ENCODE data around the gene UBE2E2.

UBE2E2 gene

DNA sequence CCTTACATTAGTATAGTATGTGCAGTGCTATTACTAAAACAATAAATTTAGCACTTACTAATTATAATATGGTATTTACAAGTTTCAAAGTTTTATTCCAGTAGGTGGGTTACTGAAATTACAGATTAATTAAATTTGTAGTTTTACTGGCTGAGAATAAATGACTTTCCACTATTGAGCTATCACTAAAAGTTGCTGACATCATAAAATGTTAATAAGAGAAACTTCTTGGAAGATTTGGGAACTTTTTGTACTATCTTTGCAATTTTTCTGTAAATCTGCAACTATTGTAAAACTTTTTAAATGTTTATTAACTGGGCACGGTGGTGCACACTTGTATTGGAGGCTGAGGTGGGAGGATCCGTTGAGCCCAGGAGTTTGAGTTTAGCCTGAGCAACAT, 247.7 kb downstream of the UBE2E2 start:
- DNase-seq (ENCODE audit: low read depth): no peak
- TF ChIP-seq, protein P1, sequence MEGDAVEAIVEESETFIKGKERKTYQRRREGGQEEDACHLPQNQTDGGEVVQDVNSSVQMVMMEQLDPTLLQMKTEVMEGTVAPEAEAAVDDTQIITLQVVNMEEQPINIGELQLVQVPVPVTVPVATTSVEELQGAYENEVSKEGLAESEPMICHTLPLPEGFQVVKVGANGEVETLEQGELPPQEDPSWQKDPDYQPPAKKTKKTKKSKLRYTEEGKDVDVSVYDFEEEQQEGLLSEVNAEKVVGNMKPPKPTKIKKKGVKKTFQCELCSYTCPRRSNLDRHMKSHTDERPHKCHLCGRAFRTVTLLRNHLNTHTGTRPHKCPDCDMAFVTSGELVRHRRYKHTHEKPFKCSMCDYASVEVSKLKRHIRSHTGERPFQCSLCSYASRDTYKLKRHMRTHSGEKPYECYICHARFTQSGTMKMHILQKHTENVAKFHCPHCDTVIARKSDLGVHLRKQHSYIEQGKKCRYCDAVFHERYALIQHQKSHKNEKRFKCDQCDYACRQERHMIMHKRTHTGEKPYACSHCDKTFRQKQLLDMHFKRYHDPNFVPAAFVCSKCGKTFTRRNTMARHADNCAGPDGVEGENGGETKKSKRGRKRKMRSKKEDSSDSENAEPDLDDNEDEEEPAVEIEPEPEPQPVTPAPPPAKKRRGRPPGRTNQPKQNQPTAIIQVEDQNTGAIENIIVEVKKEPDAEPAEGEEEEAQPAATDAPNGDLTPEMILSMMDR (conservative IDR thresholded peaks at IDR 0.05; ENCODE audit: low read depth, low read length): no peak
- no peak overlapping the region for H3K4me3 ChIP-seq (ENCODE audit: low read length)

DNA sequence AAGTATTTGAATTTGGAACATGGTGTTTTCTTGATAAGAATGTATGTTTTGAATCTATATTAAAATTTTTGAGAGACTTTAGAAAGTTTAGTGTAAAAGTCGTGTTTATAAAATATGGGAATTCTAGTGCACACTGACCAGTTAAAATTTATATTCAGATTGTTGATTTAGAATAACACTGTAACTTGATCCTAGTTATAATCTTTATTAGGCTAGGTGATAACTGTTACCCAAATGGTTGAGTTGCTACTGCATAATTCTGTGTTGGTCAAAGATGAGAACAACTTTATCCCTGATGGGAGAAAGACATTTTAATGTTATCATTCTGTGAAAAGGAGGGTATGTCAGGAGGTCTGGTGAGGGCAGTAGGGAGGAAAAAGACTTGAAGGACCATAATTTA, 249.3 kb downstream of the UBE2E2 start:
- no peak for DNase-seq (ENCODE audit: low read depth)
- TF ChIP-seq, protein P1 (conservative IDR thresholded peaks at IDR 0.05; ENCODE audit: low read depth, low read length): no peak
- no peak overlapping the region for H3K4me3 ChIP-seq (ENCODE audit: low read length)

DNA sequence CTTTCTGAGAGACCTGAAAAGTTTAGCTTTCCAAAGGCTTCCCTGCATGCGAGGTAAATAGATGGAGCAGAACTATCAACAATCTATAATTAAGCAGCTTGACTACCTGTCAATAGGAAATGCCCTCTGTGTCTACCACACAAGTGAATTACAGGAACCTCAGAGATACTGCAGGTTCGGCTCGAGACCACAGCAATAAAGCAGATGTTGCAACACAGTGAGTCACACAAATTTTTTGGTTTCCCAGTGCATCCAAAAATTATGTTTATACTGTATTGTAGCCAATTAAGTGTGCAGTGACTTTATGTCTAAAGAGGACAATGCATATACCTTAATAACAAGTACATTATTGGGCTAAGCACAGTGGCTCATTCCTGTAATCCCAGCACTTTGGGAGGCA, 252.0 kb downstream of the UBE2E2 start:
- TF ChIP-seq, protein P1 (conservative IDR thresholded peaks at IDR 0.05; ENCODE audit: low read depth, low read length): no peak
- H3K4me3 ChIP-seq (ENCODE audit: low read length): no peak overlapping the region
- no peak for DNase-seq (ENCODE audit: low read depth)

DNA sequence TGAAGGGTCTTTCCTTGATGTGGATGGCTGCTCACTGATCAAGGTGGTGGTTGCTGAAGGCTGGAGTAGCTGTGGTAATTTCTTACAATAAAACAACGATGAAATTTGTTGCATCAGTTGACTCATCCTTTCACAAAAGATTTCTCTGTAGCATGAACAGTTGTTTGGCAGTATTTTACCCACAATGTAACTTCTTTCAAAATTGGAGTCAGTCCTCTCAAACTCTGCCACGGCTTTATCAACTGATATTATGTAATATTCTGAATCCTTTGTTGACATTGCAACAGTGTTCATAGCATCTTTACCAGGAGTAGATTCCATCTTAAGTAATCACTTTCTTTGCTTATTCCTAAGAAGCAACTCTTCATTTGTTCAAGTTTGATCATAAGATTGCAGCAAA, 252.6 kb downstream of the UBE2E2 start:
- H3K4me3 ChIP-seq (ENCODE audit: low read length): no peak overlapping the region
- TF ChIP-seq, protein P1 (conservative IDR thresholded peaks at IDR 0.05; ENCODE audit: low read depth, low read length): no peak
- no peak for DNase-seq (ENCODE audit: low read depth)

DNA sequence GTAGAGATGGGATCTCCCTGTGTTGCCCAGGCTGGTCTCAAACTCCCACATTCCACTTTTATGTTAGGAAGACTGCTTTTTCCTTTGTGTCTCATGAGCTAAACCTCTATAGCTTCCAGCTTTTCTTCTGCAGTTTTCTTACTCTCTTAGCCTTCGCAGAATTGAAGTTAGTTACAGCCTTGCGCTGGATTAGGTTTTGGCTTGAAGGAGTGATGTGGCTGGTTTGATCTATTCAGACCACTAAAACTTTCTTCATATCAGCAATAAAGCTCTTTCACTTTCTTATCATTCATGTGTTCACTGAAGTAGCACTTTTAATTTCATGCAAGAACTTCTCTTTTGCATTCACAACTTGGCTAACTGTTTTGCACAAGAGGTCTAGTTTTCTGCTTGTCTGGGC, 254.6 kb downstream of the UBE2E2 start:
- no peak overlapping the region for H3K4me3 ChIP-seq (ENCODE audit: low read length)
- DNase-seq (ENCODE audit: low read depth): no peak
- TF ChIP-seq, protein P1 (conservative IDR thresholded peaks at IDR 0.05; ENCODE audit: low read depth, low read length): no peak

DNA sequence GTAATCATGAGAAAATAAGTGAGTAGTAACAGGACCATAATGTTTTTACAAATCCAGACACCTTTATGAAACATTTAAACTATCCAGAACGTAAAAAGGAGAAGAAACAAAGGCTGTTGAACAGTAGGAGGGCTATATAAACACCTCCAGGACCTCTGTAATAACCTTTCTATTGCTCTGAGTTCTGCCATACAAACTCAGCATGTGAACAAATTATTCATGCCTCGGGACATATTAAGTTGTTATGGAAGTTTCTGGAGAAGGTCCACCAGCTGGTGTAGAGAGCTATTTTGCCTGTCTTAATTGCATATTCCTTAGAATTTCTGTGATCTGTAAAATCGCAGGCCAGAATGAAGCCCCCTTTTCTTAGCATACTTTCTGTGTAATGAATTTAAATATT, 256.3 kb downstream of the UBE2E2 start:
- no peak overlapping the region for H3K4me3 ChIP-seq (ENCODE audit: low read length)
- TF ChIP-seq, protein P1 (conservative IDR thresholded peaks at IDR 0.05; ENCODE audit: low read depth, low read length): no peak
- no peak for DNase-seq (ENCODE audit: low read depth)

DNA sequence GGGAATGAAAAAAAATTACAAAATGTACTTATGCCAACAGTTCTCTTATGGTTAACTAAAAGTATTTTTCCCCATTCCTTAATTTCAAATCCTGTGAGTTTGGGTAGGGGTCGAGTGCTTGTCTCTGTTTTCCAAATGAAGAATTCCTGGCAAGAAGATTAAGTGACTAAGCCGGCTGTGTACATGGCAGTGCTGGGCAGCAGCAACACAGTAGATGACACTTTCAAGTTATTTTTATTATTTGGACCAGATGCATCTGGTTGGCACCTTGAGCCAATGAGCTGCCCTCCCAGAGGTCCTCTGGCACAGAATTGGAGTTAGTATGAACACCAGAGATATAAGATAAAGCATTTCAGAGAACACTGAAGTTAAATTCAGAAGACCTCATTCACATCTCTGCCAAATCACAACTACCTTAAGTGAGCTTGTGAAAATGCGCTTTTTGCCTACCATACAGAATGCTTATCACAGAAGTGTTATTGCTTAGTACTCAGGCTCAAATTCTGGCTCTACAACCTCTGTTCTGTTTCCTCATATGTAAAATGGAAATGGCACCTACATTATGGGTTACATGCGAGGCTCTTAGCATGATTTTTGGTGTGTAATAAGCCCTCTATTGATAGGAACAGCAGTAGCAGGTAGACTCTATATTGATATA, 256.9 kb downstream of the UBE2E2 start:
- DNase-seq (ENCODE audit: low read depth): no peak
- TF ChIP-seq, protein P1 (conservative IDR thresholded peaks at IDR 0.05; ENCODE audit: low read depth, low read length): no peak
- no peak overlapping the region for H3K4me3 ChIP-seq (ENCODE audit: low read length)

Measured in retinal pigment epithelial cell (primary cell).